RWPE1 (cell line): ENCODE measurements around the gene MAN2A2.
A peak's percentile ranks its signal among the peaks of the same experiment; 100 is the strongest.

Source experiments
- CTCF ChIA-PET: fragments of 350-600 bp; sonication (Branson Sonifier 250); formaldehyde crosslinking; extraction: SDS; loops from one replicate; lab custom pipeline; 2021; lab: Yijun Ruan, JAX
- POLR2A ChIA-PET: fragments of 400-600 bp; formaldehyde crosslinking; extraction: SDS; loops from one replicate; lab custom pipeline; 2020; ENCODE audit warnings: antibody characterized with exemption; ENCODE audit not compliant: low non-redundant PET; lab: Yijun Ruan, JAX
- DNase-seq: peaks from one replicate; pipeline ENCODE4 v3.0.0; 2012; ENCODE audit warnings: low spot score
- H3K27ac ChIP-seq: fragments of 450-650 bp; 2 replicates; pipeline ENCODE4 v1.5.1; 2017
- TF ChIP-seq, protein P1 (sequence below): fragments of 450-650 bp; conservative IDR thresholded peaks from 2 replicates; pipeline ENCODE4 v1.5.1; 2017; ENCODE audit warnings: low read depth, mild to moderate bottlenecking

The MAN2A2 gene

DNA sequence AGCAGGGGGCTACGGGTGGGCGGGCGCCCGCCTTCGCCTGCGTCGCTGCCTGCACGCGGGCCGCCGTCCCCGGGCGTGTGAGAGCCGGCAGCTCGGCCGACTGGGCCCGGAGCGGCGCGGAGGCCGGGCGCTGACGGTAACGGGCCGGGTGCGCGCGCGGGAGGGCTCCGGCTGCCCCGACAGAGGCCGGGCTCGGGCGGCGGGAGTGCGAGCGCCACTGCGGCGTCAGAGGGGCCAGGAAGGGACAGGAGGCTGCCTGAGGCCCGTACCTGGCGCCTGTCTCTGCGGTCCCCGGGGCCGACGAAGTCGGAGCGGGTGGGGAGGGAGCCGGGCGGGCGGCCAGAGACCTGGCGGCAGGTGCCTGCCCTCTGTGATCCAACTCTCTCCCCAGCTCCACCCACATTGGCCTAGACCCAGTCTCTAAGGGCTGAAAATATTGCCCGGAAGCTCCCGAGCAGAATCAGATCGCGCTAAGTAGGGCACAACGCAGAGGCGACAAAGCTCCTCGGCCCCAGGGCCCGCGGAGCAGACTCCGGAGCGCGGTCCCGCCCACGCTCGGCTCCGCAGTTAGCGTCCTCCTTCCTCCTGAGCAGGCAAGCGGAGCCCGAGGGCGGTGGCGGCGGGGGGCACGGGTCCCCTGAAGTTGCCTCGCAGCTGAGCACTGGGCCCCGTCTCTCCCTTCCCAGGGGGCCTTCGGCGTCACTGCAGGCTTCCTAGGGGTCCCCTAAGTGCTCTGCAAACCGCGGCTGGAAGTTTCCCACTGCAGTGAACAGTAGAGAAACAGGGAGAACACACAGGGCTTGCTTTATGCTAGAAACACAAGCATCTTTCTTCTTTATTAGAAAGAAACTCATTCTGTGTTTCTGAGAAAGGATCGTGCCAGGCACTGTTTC lies at the start of gene MAN2A2:
MAN2A2 (plus strand) TSS at position 463 of the 893 bp plus-strand sequence. CDS start 906 bp downstream, outside the sequence.
- CTCF ChIA-PET: interaction anchor here (0.5 to 2.8 kb wide), 8 partner anchors 17 to 651 kb away, joined by 3 to 10 read pairs (median 4); partner anchors contain the start of gene UNC45A

DNA sequence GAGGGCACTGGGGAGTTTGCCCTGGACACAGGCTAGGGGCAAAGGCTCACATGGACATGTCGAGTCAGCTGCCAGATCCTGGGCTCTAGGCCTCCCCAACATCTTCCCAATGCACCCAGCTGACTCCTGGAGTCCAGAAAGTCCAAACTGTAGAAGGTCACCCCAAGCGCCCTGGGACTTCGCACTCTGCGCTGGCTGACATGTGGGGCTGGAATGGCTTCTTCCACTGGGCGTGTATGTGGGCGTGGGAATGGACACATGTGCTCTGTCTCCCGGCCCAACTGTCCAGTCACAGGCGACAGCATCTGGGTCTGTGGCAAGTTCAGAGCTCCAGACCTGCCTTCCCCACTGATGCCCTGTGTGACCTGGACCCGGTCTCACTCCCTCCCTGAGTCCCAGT lies 48.0 kb upstream of the MAN2A2 start:
- TF ChIP-seq, protein P1, sequence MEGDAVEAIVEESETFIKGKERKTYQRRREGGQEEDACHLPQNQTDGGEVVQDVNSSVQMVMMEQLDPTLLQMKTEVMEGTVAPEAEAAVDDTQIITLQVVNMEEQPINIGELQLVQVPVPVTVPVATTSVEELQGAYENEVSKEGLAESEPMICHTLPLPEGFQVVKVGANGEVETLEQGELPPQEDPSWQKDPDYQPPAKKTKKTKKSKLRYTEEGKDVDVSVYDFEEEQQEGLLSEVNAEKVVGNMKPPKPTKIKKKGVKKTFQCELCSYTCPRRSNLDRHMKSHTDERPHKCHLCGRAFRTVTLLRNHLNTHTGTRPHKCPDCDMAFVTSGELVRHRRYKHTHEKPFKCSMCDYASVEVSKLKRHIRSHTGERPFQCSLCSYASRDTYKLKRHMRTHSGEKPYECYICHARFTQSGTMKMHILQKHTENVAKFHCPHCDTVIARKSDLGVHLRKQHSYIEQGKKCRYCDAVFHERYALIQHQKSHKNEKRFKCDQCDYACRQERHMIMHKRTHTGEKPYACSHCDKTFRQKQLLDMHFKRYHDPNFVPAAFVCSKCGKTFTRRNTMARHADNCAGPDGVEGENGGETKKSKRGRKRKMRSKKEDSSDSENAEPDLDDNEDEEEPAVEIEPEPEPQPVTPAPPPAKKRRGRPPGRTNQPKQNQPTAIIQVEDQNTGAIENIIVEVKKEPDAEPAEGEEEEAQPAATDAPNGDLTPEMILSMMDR: no peak
- CTCF ChIA-PET: no interaction called here
- no peak overlapping the region for H3K27ac ChIP-seq
- DNase-seq: no peak
- POLR2A ChIA-PET: no interaction called here

More for the DNA sequence above, at the start of gene MAN2A2:
- H3K27ac ChIP-seq: peak within 1 kb of the TSS; percentile 84
- POLR2A ChIA-PET: no interaction called here
- TF ChIP-seq, protein P1: no peak
- peak; percentile 56 for DNase-seq

DNA sequence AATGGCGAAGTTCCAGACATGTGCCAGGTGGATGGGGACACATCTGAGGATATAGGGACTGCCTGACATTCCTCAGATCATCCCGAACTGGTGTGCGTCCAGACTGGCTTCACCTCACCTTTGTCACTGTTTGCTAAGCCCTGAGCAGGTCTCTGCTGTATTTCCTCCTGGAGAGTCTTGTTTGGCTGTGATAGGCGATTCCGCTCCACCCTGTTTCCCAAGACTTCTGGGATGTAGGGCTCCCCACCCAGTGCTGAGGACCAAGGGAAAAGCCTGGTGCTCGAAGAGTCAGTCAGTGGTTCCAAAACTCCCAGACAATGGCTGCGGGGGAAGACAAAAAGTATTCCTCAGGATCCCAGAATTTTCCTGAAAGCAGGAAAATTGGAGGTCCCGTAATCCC lies 45.8 kb upstream of the MAN2A2 start:
- TF ChIP-seq, protein P1: no peak
- ChIA-PET POLR2A (no interaction called here), CTCF (no interaction called here)
- DNase-seq: no peak
- no peak overlapping the region for H3K27ac ChIP-seq

DNA sequence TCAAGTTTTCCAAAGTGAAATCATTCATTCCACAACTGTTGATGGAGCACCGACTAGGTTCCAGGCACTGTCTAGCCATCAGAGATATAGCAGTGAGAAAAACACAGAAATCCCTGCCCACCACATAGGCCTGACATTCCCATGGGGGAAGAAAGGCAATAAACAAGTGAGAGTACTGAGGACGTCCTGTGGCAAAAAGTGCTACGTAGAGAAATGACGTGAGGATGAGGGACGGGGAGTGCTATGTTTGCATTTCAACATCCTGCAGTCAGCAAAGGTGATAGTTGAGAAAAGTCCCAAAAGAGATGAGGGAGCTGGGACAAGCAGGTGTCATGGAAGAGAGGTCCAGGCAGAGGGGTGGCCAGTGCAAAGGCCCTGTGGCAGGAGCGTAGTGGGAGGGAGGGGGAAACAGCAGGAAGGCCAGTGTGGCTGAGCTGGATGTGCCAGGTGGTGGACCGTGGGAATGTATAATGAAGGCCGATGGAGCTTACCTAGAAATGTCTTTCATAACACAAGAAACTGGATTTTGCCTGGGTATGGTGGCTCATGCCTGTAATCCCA lies 45.1 kb upstream of the MAN2A2 start:
- no peak overlapping the region for H3K27ac ChIP-seq
- CTCF ChIA-PET: interaction anchor here (0.6 kb wide), 1 partner anchor 161 kb away, joined by 4 read pairs; no protein-coding TSS in a partner anchor
- POLR2A ChIA-PET: no interaction called here
- TF ChIP-seq, protein P1: no peak
- no peak for DNase-seq

DNA sequence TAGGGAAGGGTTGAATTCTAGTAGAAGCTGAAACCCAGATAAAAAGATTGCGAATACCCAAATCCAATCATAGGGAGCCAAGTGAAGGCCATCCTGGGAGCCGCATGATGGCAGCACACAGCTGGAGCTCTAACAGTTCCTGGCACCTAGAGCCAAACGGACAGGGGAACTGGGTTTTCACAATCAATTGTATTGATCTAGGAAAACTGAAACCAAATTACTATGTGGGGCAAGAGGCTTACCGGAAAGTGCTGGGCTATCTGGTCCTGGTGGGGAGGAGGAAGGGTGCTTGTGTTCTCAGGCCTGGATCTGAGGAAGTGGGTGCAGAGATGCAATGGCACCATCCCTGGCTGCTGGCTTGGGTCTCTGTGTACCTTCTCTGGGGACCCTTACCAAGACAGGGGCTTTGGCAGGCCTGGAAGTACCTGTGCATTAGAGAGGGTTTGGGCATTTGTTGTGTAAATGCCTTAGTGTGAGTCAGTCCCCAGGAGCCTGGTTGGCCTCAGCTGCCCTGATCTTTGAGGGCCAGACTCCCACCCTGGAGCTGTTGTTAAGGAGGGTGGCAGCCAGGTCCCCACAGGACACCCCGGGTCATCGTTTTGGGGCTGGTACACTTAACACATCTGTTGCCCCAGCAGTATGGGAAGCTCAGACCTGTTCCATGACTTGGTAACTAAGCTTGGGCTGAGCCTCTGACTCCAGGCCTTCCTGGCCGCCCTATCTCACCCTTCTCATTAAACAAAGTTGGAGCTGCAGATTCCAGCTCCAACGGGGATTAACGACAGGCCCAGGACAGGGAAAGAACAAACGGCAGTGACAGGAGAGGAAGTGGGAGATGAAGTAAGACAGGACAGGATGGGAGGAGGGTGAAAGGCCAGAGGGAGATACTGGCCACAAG lies 43.6 kb upstream of the MAN2A2 start:
- POLR2A ChIA-PET: interaction anchor here (0.6 to 1.0 kb wide), 2 partner anchors 11 to 233 kb away, joined by 3 read pairs; no protein-coding TSS in a partner anchor
- no peak for DNase-seq
- TF ChIP-seq, protein P1: no peak
- H3K27ac ChIP-seq: peak overlapping the region; percentile 2; the same call in 1 of the 2 replicates
- CTCF ChIA-PET: interaction anchor here (0.6 kb wide), 2 partner anchors 27 to 741 kb away, joined by 3 to 4 read pairs; no protein-coding TSS in a partner anchor
